Dendritic cell treated with granulocyte-macrophage colony-stimulating factor and Interleukin-4, amounts not matched to agents 40 ng/mL and 50 ng/mL, for 4 days (primary cell): ENCODE measurements around the gene AUP1.
A peak's percentile ranks its signal among the peaks of the same experiment; 100 is the strongest.
"Not testable (repeated sequence)": the region's sequence is repeated elsewhere in the genome, so short reads cannot be mapped to it uniquely, and the experiment has no call there.

Experiments used
- H3K27ac Mint-ChIP-seq: one replicate; pipeline ENCODE4 v1.8.0; 2022; ENCODE audit warnings: mild to moderate bottlenecking, mixed read lengths
- H3K27me3 Mint-ChIP-seq: one replicate; pipeline ENCODE4 v1.8.0; 2022; ENCODE audit warnings: mild to moderate bottlenecking, mixed read lengths
- H3K36me3 Mint-ChIP-seq: one replicate; pipeline ENCODE4 v1.8.0; 2022; ENCODE audit warnings: low read depth, mixed read lengths
- H3K4me1 Mint-ChIP-seq: one replicate; pipeline ENCODE4 v1.8.0; 2022; ENCODE audit warnings: low read depth, mixed read lengths
- H3K4me3 Mint-ChIP-seq: one replicate; pipeline ENCODE4 v1.8.0; 2022; ENCODE audit warnings: mild to moderate bottlenecking, moderate library complexity, mixed read lengths
- H3K9me3 Mint-ChIP-seq: one replicate; pipeline ENCODE4 v1.8.0; 2022; ENCODE audit warnings: mixed read lengths
- intact Hi-C: fragments of 100-400 bp; cut with micrococcal nuclease; formaldehyde crosslinking; loops from one replicate; pipeline ENCODE4 v1.15.0; 2022

The AUP1 gene

GRCh38 chr2:74498500-74499266 is 30.8 kb downstream of the AUP1 start:
- peaks cover 52% of the 10 kb centered on the region for H3K4me1 Mint-ChIP-seq
- intact Hi-C loops: loop anchor here (5.0 kb wide), 1 partner anchor 34 kb away; no protein-coding TSS in a partner anchor
- H3K27me3 Mint-ChIP-seq: peaks cover 67% of the 10 kb centered on the region
- H3K4me3 Mint-ChIP-seq: peak overlapping the region; percentile 69
- H3K27ac Mint-ChIP-seq: peak overlapping the region; percentile 45
- peaks cover 19% of the 10 kb centered on the region for H3K36me3 Mint-ChIP-seq
- no peaks in the 10 kb centered on the region for H3K9me3 Mint-ChIP-seq

- H3K4me1 Mint-ChIP-seq: peaks cover 46% of the 10 kb centered on the region
- H3K27ac Mint-ChIP-seq: peak overlapping the region; percentile 45
- intact Hi-C loops: loop anchor here (5.0 kb wide), 1 partner anchor 34 kb away; no protein-coding TSS in a partner anchor
- no peaks in the 10 kb centered on the region for H3K9me3 Mint-ChIP-seq
- H3K27me3 Mint-ChIP-seq: peaks cover 67% of the 10 kb centered on the region
- peak overlapping the region; percentile 69 for H3K4me3 Mint-ChIP-seq
- H3K36me3 Mint-ChIP-seq: peaks cover 19% of the 10 kb centered on the region
These were observed 31.6 kb downstream of the AUP1 start for GRCh38 chr2:74497777-74498499.

DNA sequence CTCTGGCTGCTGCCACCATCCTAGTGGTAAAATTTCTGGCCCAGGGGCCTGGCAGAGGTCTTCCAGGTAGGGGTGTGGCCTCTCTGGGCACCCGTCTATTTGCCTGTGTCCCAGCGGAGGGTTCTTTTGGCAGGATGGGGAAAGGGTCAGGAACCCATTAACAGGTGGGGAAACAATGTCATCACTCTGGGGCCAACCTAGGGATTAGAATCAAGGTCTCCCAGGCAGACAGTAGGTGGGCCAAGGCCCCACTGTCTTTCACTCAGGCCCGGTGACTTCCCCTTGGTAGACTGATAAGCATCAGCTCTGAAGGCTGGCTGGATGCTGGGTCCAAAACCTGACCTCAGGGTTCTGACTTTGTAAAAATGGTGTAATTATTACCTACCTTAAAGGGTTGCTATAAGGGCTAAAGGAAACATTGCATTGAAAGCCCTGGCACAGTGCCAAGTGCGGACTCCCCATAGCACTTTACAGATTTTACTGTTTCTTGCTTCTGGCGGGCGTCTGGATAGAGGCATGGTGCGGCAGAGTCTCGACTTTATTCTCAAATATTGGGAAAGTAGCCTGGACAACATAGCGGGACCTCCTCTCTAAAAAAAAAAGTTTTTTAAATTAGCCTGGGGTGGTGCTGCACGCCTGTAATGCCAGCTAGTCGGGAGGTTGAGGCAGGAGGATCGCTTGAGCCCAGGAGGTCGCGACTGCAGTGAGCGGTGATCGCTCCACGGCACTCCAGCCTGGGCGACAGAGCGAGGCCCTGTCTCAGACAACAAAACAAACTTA is 32.3 kb downstream of the AUP1 start:
- H3K27ac Mint-ChIP-seq: no peak overlapping the region
- peaks cover 40% of the 10 kb centered on the region for H3K4me1 Mint-ChIP-seq
- intact Hi-C loops: loop anchor here (5.0 kb wide), 1 partner anchor 35 kb away; no protein-coding TSS in a partner anchor
- peaks cover 64% of the 10 kb centered on the region for H3K27me3 Mint-ChIP-seq
- no peaks in the 10 kb centered on the region for H3K9me3 Mint-ChIP-seq
- H3K36me3 Mint-ChIP-seq: peaks cover 21% of the 10 kb centered on the region
- H3K4me3 Mint-ChIP-seq: peak overlapping the region; percentile 69

DNA sequence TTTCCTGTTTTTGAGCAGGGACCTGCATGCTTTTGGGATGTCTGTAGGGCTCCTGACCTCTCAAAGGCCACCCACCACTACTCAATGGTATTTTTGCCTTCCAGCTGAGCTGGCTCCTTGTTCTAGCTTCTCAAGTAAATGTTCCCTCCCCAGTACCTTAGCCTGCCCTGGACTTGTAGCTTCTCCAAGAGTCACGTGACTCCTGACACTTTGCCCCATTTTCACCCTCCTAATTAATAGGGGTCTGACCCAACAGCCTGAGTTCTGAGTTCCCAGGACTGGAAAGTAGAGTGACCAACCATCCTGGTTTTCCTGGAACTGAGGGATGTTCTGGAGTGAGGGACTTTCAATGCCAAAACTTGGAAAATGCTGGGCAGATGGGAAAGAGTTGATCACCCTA is 34.1 kb downstream of the AUP1 start:
- Mint-ChIP-seq H3K4me1 (peaks cover 29% of the 10 kb centered on the region), H3K27ac (no peak overlapping the region), H3K9me3 (no peaks in the 10 kb centered on the region), H3K4me3 (no peak overlapping the region), H3K36me3 (peaks cover 38% of the 10 kb centered on the region), H3K27me3 (peaks cover 47% of the 10 kb centered on the region)
- intact Hi-C loops: loop anchor here (5.0 kb wide), 1 partner anchor 37 kb away; no protein-coding TSS in a partner anchor

- peaks cover 57% of the 10 kb centered on the region for H3K36me3 Mint-ChIP-seq
- H3K4me1 Mint-ChIP-seq: peaks cover 13% of the 10 kb centered on the region
- H3K9me3 Mint-ChIP-seq: no peaks in the 10 kb centered on the region
- no peak overlapping the region for H3K27ac Mint-ChIP-seq
- peaks cover 28% of the 10 kb centered on the region for H3K27me3 Mint-ChIP-seq
- no peak overlapping the region for H3K4me3 Mint-ChIP-seq
- intact Hi-C loops: no loop called here
These were observed 36.0 kb downstream of the AUP1 start for GRCh38 chr2:74493546-74493945.

DNA sequence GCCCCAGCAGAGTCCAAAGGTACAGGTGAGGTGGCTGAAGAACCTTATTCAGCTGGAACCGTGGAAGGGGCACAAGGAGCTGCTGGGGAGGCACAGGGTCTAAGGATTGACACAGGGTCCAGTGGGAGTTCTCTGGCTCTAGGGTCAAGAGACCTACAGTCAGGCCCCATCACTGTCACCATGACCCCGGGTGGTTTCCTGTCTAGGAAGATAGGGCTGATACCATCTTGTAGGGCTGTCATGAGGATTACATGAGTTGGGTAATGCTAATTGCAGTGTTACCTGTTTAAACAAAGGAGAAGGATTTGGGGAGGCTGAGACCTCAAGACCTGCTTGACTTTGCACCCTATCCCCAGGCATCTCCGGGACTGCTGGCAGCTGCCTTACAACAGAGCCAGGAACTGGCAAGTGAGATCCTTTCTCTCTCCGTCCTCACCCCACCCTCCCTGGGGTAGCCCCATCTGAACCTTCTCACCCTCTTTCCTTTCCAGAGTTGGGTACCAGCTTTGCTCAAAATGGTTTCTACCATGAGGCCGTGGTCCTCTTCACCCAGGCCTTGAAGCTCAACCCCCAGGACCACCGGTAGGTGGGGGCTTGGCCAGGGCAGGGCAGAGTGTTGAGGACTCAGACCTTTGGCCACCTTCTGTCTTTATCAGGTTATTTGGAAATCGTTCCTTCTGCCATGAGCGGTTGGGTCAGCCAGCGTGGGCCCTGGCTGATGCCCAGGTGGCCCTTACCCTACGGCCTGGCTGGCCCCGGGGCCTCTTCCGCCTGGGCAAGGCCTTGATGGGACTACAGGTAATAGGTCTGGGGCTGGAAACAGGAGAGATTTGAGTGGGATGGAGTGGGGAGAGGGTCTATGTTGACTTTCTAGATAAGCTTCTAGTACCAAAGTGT is 37.6 kb downstream of the AUP1 start:
- Mint-ChIP-seq H3K27ac (no peak overlapping the region), H3K9me3 (no peaks in the 10 kb centered on the region), H3K4me1 (peaks cover 2% of the 10 kb centered on the region), H3K4me3 (no peak overlapping the region), H3K36me3 (peaks cover 63% of the 10 kb centered on the region), H3K27me3 (peaks cover 13% of the 10 kb centered on the region)
- intact Hi-C loops: no loop called here

DNA sequence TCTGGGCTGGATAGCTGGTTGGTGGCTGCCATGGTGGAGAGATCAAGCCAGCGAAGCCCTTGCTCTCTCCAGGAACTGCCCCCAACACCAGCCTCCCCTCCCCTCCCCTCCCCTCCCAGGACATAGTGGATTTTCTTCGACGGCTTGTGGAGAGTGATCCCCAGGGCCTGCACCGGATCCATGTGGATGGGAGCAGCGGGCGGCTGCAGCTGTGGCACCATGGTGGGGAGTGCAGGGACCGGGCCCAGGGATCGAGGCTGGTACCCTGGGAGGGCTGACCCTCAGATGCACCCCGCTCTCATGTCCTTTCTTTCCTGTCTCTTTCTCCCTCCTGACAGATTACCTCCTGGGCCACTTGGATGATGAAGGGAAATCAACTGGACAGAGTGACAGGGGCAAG is 39.6 kb downstream of the AUP1 start:
- no peaks in the 10 kb centered on the region for H3K9me3 Mint-ChIP-seq
- H3K27me3 Mint-ChIP-seq: no peaks in the 10 kb centered on the region
- H3K4me3 Mint-ChIP-seq: no peak overlapping the region
- H3K4me1 Mint-ChIP-seq: peaks cover 8% of the 10 kb centered on the region
- H3K36me3 Mint-ChIP-seq: peaks cover 83% of the 10 kb centered on the region
- intact Hi-C loops: no loop called here
- H3K27ac Mint-ChIP-seq: no peak overlapping the region

- Mint-ChIP-seq H3K27ac (no peak overlapping the region), H3K36me3 (peaks cover 80% of the 10 kb centered on the region), H3K4me1 (peaks cover 15% of the 10 kb centered on the region), H3K9me3 (no peaks in the 10 kb centered on the region), H3K27me3 (no peaks in the 10 kb centered on the region), H3K4me3 (no peak overlapping the region)
- intact Hi-C loops: no loop called here
These were observed 40.6 kb downstream of the AUP1 start for GRCh38 chr2:74488643-74489481.

DNA sequence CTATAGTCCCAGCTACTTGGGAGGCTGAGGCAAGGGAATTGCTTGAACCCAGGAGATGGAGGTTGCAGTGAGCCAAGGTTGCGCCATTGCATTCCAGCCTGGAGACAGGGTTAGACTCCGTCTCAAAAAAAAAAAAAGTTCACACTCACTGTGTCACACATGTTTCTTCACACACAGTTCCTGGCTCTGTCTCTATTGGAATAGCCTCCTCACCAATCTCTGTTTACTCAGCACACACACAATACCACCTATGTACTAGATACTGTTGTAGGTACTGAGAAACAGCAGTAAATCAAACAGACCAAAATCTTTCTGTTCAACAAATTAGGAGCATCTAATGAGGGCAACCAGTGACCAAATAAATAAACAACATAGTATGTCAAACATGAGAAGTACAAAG is 43.4 kb downstream of the AUP1 start:
- intact Hi-C loops: no loop called here
- no peak overlapping the region for H3K27ac Mint-ChIP-seq
- no peak overlapping the region for H3K4me3 Mint-ChIP-seq
- no peaks in the 10 kb centered on the region for H3K27me3 Mint-ChIP-seq
- peaks cover 70% of the 10 kb centered on the region for H3K36me3 Mint-ChIP-seq
- peaks cover 32% of the 10 kb centered on the region for H3K4me1 Mint-ChIP-seq
- no peaks in the 10 kb centered on the region for H3K9me3 Mint-ChIP-seq

DNA sequence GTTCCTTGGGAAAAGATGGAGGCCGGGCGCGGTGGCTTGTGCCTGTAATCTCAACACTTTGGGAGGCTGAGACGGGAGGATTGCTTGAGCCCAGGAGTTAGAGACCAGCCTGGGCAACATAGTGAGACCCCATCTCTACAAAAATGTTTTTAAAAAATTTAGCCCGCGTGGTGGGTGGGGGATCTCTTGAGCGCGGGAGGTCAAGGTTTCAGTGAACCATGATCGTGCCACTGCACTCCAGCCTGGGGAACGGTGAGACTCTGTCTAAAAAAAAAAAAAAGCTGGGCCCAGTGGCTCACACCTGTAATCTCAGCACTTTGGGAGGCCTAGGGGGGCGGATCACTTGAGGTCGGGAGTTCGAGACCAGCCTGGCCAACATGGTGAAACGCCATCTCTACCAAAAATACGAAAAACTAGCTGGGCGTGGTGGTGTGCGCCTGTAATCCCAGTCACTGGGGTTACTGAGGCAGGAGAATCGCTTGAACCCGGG is 45.8 kb downstream of the AUP1 start:
- H3K36me3 Mint-ChIP-seq: peaks cover 70% of the 10 kb centered on the region
- peak overlapping the region; percentile 89 for H3K27ac Mint-ChIP-seq
- intact Hi-C loops: loop anchor here (1.0 to 2.0 kb wide), 5 partner anchors 29 to 104 kb away; partner anchors contain the start of genes AUP1, C2orf81, DOK1 and HTRA2
- peak overlapping the region; percentile 97 for H3K4me3 Mint-ChIP-seq
- H3K4me1 Mint-ChIP-seq: peaks cover 50% of the 10 kb centered on the region
- not testable (repeated sequence) for H3K27me3 Mint-ChIP-seq, H3K9me3 Mint-ChIP-seq

GRCh38 chr2:74482801-74483674 is 46.5 kb downstream of the AUP1 start, which contains the start of the genes CCDC142 and TTC31:
Gene CCDC142 (minus strand): TSS chr2:74482998. CDS start chr2:74482837, 161 bp downstream.
Gene TTC31 (plus strand): TSS chr2:74483081. CDS start chr2:74483096, 15 bp downstream.
- H3K4me1 Mint-ChIP-seq: peaks cover 50% of the 10 kb centered on the region

More at GRCh38 chr2:74482801-74483674, 46.5 kb downstream of the AUP1 start, which contains the start of the genes CCDC142 and TTC31:
- H3K36me3 Mint-ChIP-seq: peaks cover 69% of the 10 kb centered on the region
- no peaks in the 10 kb centered on the region for H3K27me3 Mint-ChIP-seq
- peak within 1 kb of the TSS; percentile 97 for H3K4me3 Mint-ChIP-seq
- intact Hi-C loops: loop anchor here (1.0 to 2.0 kb wide), 6 partner anchors 11 to 104 kb away; partner anchors contain the start of genes AUP1, C2orf81, DOK1 and HTRA2
- H3K9me3 Mint-ChIP-seq: no peaks in the 10 kb centered on the region
- peak within 1 kb of the TSS; percentile 89 for H3K27ac Mint-ChIP-seq
